ENCODE data around the gene MLN. TPM values are rescaled to one million over a fixed set of nuclear protein-coding genes. Genes with fewer than 3 reads are reported as not detected.

MLN gene
- total RNA-seq, 4 donors from 2014 or later, result not detected

GRCh38 chr6:33790910-33791309 lies 12.9 kb downstream of the MLN start:
- H3K4me1 ChIP-seq, result peaks cover 15 to 24% (median 19%) of the 10 kb centered on the region in 4 donors
- DNase-seq, result no peak
- H3K27me3 ChIP-seq, result peaks cover 9% of the 10 kb centered on the region
- TF ChIP-seq EP300 (IDR thresholded peaks at IDR 0.05; ENCODE audit: low read depth), result no peak
- no peak for TF ChIP-seq POLR2A (IDR thresholded peaks at IDR 0.05)
- TF ChIP-seq, protein P1, sequence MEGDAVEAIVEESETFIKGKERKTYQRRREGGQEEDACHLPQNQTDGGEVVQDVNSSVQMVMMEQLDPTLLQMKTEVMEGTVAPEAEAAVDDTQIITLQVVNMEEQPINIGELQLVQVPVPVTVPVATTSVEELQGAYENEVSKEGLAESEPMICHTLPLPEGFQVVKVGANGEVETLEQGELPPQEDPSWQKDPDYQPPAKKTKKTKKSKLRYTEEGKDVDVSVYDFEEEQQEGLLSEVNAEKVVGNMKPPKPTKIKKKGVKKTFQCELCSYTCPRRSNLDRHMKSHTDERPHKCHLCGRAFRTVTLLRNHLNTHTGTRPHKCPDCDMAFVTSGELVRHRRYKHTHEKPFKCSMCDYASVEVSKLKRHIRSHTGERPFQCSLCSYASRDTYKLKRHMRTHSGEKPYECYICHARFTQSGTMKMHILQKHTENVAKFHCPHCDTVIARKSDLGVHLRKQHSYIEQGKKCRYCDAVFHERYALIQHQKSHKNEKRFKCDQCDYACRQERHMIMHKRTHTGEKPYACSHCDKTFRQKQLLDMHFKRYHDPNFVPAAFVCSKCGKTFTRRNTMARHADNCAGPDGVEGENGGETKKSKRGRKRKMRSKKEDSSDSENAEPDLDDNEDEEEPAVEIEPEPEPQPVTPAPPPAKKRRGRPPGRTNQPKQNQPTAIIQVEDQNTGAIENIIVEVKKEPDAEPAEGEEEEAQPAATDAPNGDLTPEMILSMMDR (IDR thresholded peaks at IDR 0.05), result no peak
- TF ChIP-seq POLR2AphosphoS5 (IDR thresholded peaks at IDR 0.05), result no peak
- no peaks in the 10 kb centered on the region for H3K36me3 ChIP-seq
- no peak overlapping the region for H3K4me3 ChIP-seq
- H3K27ac ChIP-seq, result no peak overlapping the region
- WGBS, 2 donors (ENCODE audit: low coverage in 1 of 2), result 89 to 93% methylated on average over 1 to 5 of the region's 5 CpGs
- H3K9me3 ChIP-seq, result no peaks in the 10 kb centered on the region
- intact Hi-C loops (cut with DNase I; ENCODE audit: low total_unique reads) (loop anchor here (1.0 kb wide), 1 partner anchor 239 kb away; no protein-coding TSS in a partner anchor), in situ Hi-C loops (cut with MboI; ENCODE audit: low pct_ligation_motif_present in 1 of 4, low pct_unique_long_range_greater_than_20kb in 1 of 4, low sequenced_read_pairs in 3 of 4) (no loop called here)

DNA sequence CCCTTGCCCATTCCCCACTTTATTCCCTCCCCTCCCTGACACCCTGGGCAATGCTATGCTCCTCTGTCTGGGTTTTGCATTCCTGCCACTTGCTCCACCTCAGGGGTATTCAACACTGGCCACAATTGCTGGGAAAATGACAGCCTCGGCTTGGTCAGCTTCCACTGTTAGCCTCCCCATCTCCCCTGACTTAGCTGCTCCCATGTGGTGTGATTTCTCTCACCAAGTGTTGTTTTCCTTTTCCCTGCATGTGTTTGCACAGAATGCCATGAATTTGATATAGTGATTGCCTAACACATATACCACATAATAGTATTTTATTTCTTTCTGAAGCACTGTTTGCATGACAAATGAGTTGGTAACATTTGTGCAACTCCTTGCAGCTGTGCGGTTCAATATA lies 13.4 kb downstream of the MLN start:
- in situ Hi-C loops (cut with MboI; ENCODE audit: low pct_ligation_motif_present in 1 of 4, low pct_unique_long_range_greater_than_20kb in 1 of 4, low sequenced_read_pairs in 3 of 4), result no loop called here
- Histone ChIP-seq H3K4me3 (no peak overlapping the region), H3K27me3 (peaks cover 9% of the 10 kb centered on the region), H3K36me3 (no peaks in the 10 kb centered on the region), H3K27ac (no peak overlapping the region), H3K4me1 (peaks cover 15 to 30% (median 23%) of the 10 kb centered on the region in 4 donors), H3K9me3 (no peaks in the 10 kb centered on the region)
- no peak for DNase-seq
- no peak for TF ChIP-seq EP300 (IDR thresholded peaks at IDR 0.05; ENCODE audit: low read depth)
- no peak for TF ChIP-seq POLR2AphosphoS5 (IDR thresholded peaks at IDR 0.05)
- intact Hi-C loops (cut with DNase I; ENCODE audit: low total_unique reads), result no loop called here
- WGBS, 2 donors (ENCODE audit: low coverage in 1 of 2), result 78 to 100% methylated on average over 2 of the region's 2 CpGs

DNA sequence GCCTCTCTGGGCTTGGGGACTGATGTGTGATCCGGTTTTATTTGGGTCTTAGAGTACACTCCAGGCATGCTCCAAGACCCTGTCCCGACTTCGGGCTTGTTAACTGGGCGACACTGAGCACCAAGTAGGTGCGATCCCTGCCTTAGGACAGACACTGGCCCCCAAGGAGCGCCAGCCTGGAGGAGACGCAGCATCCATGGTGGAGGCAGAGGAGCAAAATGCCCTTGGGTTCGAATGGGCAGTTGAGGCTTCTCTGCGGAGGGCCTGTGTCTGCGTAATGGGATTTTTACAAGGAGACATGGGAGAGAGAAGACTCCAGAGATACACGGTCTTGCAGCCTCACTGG lies 14.3 kb downstream of the MLN start:
- H3K4me1 ChIP-seq, result peaks cover 19 to 35% (median 30%) of the 10 kb centered on the region in 4 donors
- peaks cover 9% of the 10 kb centered on the region for H3K27me3 ChIP-seq
- intact Hi-C loops (cut with DNase I; ENCODE audit: low total_unique reads) (loop anchor here (5.0 kb wide), 1 partner anchor 93 kb away; no protein-coding TSS in a partner anchor), in situ Hi-C loops (cut with MboI; ENCODE audit: low pct_ligation_motif_present in 1 of 4, low pct_unique_long_range_greater_than_20kb in 1 of 4, low sequenced_read_pairs in 3 of 4) (no loop called here)
- peaks cover 0 to 4% (median 0%) of the 10 kb centered on the region in 4 donors for H3K36me3 ChIP-seq
- H3K4me3 ChIP-seq, result peak overlapping the region in 1 of 4 donors; percentile 73
- H3K27ac ChIP-seq, result peak overlapping the region in 3 of 4 donors; percentile 96 to 99 (median 98)
- no peaks in the 10 kb centered on the region for H3K9me3 ChIP-seq
- WGBS, 2 donors (ENCODE audit: low coverage in 1 of 2), result 89% methylated on average over 11 of the region's 11 CpGs; no CpG with 5 or more reads in 1 of the 2 donors
- DNase-seq, result no peak
- TF ChIP-seq, protein P1 (IDR thresholded peaks at IDR 0.05), result no peak
- no peak for TF ChIP-seq EP300 (IDR thresholded peaks at IDR 0.05; ENCODE audit: low read depth)
- no peak for TF ChIP-seq POLR2A (IDR thresholded peaks at IDR 0.05)
- no peak for TF ChIP-seq POLR2AphosphoS5 (IDR thresholded peaks at IDR 0.05)

GRCh38 chr6:33788694-33789549 lies 14.9 kb downstream of the MLN start, which contains the start of gene LEMD2:
TSS of gene LEMD2 (minus strand) at chr6:33789130. CDS start at chr6:33789116, 14 bp downstream.
- Histone ChIP-seq H3K27ac (peak within 1 kb of the TSS; percentile 96 to 99 (median 98)), H3K4me1 (peaks cover 19 to 35% (median 30%) of the 10 kb centered on the region in 4 donors), H3K4me3 (peak within 1 kb of the TSS; percentile 73 to 99 (median 88)), H3K27me3 (peaks cover 9% of the 10 kb centered on the region), H3K9me3 (no peaks in the 10 kb centered on the region), H3K36me3 (peaks cover 0 to 10% (median under 1%) of the 10 kb centered on the region in 4 donors)
- DNase-seq, result peak; percentile 95
- in situ Hi-C loops (cut with MboI; ENCODE audit: low pct_ligation_motif_present in 1 of 4, low pct_unique_long_range_greater_than_20kb in 1 of 4, low sequenced_read_pairs in 3 of 4) (no loop called here), intact Hi-C loops (cut with DNase I; ENCODE audit: low total_unique reads) (loop anchor here (5.0 kb wide), 1 partner anchor 93 kb away; no protein-coding TSS in a partner anchor)
- 5 to 6% methylated on average over 6 to 52 of the region's 86 CpGs for WGBS, 2 donors (ENCODE audit: low coverage in 1 of 2)
- peak; percentile 87 to 100 (median 99) for TF ChIP-seq POLR2AphosphoS5 (IDR thresholded peaks at IDR 0.05)
- TF ChIP-seq, protein P1 (IDR thresholded peaks at IDR 0.05), result peak in 1 of 5 experiments; percentile 2
- peak; percentile 81 for TF ChIP-seq POLR2A (IDR thresholded peaks at IDR 0.05)
- no peak for TF ChIP-seq EP300 (IDR thresholded peaks at IDR 0.05; ENCODE audit: low read depth)

All from transverse colon (tissue), 4 donors.